DOHH2 (cell line): ENCODE data around the gene PATJ.

Experiments used
- EZH2phosphoT487 ChIP-seq: fragments of 200-600 bp; sonication (generic); IDR thresholded peaks from 2 replicates; pipeline ENCODE4 v1.6.1; 2017; ENCODE audit warnings: borderline replicate concordance, mild to moderate bottlenecking, antibody characterized with exemption, low read length, moderate library complexity, mixed read lengths
- TF ChIP-seq, protein P1 (sequence below): fragments of 200-600 bp; sonication (generic); IDR thresholded peaks from one replicate; pipeline ENCODE4 v1.5.1; 2014; ENCODE audit warnings: antibody characterized with exemption, mild to moderate bottlenecking, low read depth, low read length; ENCODE audit not compliant: poor library complexity, severe bottlenecking

DNA sequence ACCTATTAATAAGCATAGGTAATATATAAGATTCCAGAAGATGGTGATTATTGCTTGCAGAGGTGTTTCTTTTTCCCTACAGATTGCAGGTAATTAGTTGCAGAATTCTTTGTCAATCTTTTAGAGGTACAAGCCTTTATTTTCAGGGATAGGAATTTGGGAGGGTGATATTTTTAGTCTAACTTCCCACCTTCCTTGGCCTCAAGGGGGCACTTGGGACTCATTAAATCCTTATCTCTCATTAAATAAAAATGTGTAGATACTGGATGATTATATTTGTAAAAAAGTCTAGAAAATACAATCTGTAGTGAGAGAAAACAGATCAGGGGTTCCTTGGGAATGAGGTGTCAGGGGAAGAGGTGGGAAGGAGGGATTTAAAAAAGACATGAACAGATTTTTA lies 179.2 kb downstream of the PATJ start:
- TF ChIP-seq, protein P1, sequence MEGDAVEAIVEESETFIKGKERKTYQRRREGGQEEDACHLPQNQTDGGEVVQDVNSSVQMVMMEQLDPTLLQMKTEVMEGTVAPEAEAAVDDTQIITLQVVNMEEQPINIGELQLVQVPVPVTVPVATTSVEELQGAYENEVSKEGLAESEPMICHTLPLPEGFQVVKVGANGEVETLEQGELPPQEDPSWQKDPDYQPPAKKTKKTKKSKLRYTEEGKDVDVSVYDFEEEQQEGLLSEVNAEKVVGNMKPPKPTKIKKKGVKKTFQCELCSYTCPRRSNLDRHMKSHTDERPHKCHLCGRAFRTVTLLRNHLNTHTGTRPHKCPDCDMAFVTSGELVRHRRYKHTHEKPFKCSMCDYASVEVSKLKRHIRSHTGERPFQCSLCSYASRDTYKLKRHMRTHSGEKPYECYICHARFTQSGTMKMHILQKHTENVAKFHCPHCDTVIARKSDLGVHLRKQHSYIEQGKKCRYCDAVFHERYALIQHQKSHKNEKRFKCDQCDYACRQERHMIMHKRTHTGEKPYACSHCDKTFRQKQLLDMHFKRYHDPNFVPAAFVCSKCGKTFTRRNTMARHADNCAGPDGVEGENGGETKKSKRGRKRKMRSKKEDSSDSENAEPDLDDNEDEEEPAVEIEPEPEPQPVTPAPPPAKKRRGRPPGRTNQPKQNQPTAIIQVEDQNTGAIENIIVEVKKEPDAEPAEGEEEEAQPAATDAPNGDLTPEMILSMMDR, result no peak
- no peak for TF ChIP-seq EZH2phosphoT487
